Endothelial cell of hepatic sinusoid (primary cell): ENCODE results near the gene XRCC5.
"Not testable (repeated sequence)": the region's sequence is repeated elsewhere in the genome, so short reads cannot be mapped to it uniquely, and the experiment has no call there.

ENCODE experiments used
- in situ Hi-C: cut with HindIII; loops from 2 replicates; pipeline ENCODE4 v1.10.0; 2017; ENCODE audit warnings: low sequenced_read_pairs

Gene XRCC5

GRCh38 chr2:216114714-216115531 lies 5.8 kb downstream of the XRCC5 start:
- in situ Hi-C loops: no loop called here

- in situ Hi-C loops: no loop called here
Measured at GRCh38 chr2:216116418-216116817, 7.3 kb downstream of the XRCC5 start.

GRCh38 chr2:216117561-216118340 lies 8.6 kb downstream of the XRCC5 start:
- in situ Hi-C loops: no loop called here

GRCh38 chr2:216118474-216118873 lies 9.3 kb downstream of the XRCC5 start:
- in situ Hi-C loops: no loop called here

GRCh38 chr2:216119146-216119545 lies 10.0 kb downstream of the XRCC5 start:
- in situ Hi-C loops: no loop called here

GRCh38 chr2:216119986-216120385 lies 10.8 kb downstream of the XRCC5 start:
- in situ Hi-C loops: no loop called here

GRCh38 chr2:216121255-216121654 lies 12.1 kb downstream of the XRCC5 start:
- in situ Hi-C loops: no loop called here

- in situ Hi-C loops: no loop called here
Measured at GRCh38 chr2:216126943-216127342, 17.8 kb downstream of the XRCC5 start.

GRCh38 chr2:216130346-216130971 lies 21.3 kb downstream of the XRCC5 start:
- in situ Hi-C loops: no loop called here

GRCh38 chr2:216131175-216131926 lies 22.2 kb downstream of the XRCC5 start:
- in situ Hi-C loops: no loop called here

- in situ Hi-C loops: no loop called here
Measured at GRCh38 chr2:216132585-216132984, 23.4 kb downstream of the XRCC5 start.

- in situ Hi-C loops: no loop called here
Measured at GRCh38 chr2:216133397-216133796, 24.2 kb downstream of the XRCC5 start.

GRCh38 chr2:216134958-216135541 lies 25.9 kb downstream of the XRCC5 start:
- in situ Hi-C loops: no loop called here

- in situ Hi-C loops: no loop called here
Measured at GRCh38 chr2:216139884-216140283, 30.7 kb downstream of the XRCC5 start.

- in situ Hi-C loops: not testable (repeated sequence)
Measured at GRCh38 chr2:216141516-216141915, 32.4 kb downstream of the XRCC5 start.

- in situ Hi-C loops: no loop called here
Measured at GRCh38 chr2:216142540-216142939, 33.4 kb downstream of the XRCC5 start.

GRCh38 chr2:216144372-216144771 lies 35.2 kb downstream of the XRCC5 start:
- in situ Hi-C loops: no loop called here

- in situ Hi-C loops: no loop called here
Measured at GRCh38 chr2:216144857-216145256, 35.7 kb downstream of the XRCC5 start.

GRCh38 chr2:216146573-216146972 lies 37.4 kb downstream of the XRCC5 start:
- in situ Hi-C loops: no loop called here
